Fibroblast of pulmonary artery (primary cell): Measurements from ENCODE around the gene YIF1A.

Experiments used
- DNase-seq: peaks from one replicate; pipeline ENCODE4 v3.0.0-alpha.2; 2010; ENCODE audit warnings: low read depth
- H3K4me3 ChIP-seq: replicated peaks from 2 replicates; pipeline ENCODE4 v1.5.1; 2011; ENCODE audit warnings: low read depth, mild to moderate bottlenecking, control low read depth, low read length, moderate library complexity
- CTCF ChIP-seq: IDR thresholded peaks from 2 replicates; pipeline ENCODE4 v1.5.1; 2011; ENCODE audit warnings: mild to moderate bottlenecking, control low read depth, low read length, inconsistent platforms; ENCODE audit errors: missing control alignments

YIF1A gene

GRCh38 chr11:66264383-66264782, 24.6 kb downstream of the YIF1A start:
- DNase-seq: no peak
- no peak overlapping the region for H3K4me3 ChIP-seq
- TF ChIP-seq CTCF: no peak

GRCh38 chr11:66263785-66264184, 25.2 kb downstream of the YIF1A start:
- H3K4me3 ChIP-seq: no peak overlapping the region
- DNase-seq: no peak
- no peak for TF ChIP-seq CTCF

- TF ChIP-seq CTCF: no peak
- H3K4me3 ChIP-seq: no peak overlapping the region
- no peak for DNase-seq
Measured at GRCh38 chr11:66263231-66263630, 25.7 kb downstream of the YIF1A start.

- TF ChIP-seq CTCF: no peak
- DNase-seq: no peak
- no peak overlapping the region for H3K4me3 ChIP-seq
Measured at GRCh38 chr11:66262696-66263095, 26.2 kb downstream of the YIF1A start.

GRCh38 chr11:66262191-66262590, 26.8 kb downstream of the YIF1A start:
- no peak for TF ChIP-seq CTCF
- no peak overlapping the region for H3K4me3 ChIP-seq
- DNase-seq: no peak

GRCh38 chr11:66261578-66261977, 27.4 kb downstream of the YIF1A start:
- no peak for TF ChIP-seq CTCF
- DNase-seq: no peak

GRCh38 chr11:66259956-66260355, 29.0 kb downstream of the YIF1A start:
- DNase-seq: no peak
- H3K4me3 ChIP-seq: no peak overlapping the region
- TF ChIP-seq CTCF: no peak

More at GRCh38 chr11:66261578-66261977, 27.4 kb downstream of the YIF1A start:
- no peak overlapping the region for H3K4me3 ChIP-seq
